Adrenal gland (tissue), 12 donors: ENCODE data around the gene MSH2. TPM values are rescaled to one million over a fixed set of nuclear protein-coding genes. Genes with fewer than 3 reads are reported as not detected.

Source experiments
- DNase-seq, 7 donors: peaks; one replicate each; pipeline ENCODE4 v3.0.0-alpha.2; 2019 to 2020
- H3K27ac ChIP-seq, 5 donors: fragments of 200-600 bp; sonication (generic) in 4 of 5; 1 replicate in 3 of 5; 2 replicates in 2 of 5; pipeline versions ENCODE4 v1.5.1 to v1.8.0; 2016 to 2020; ENCODE audit warnings: mild to moderate bottlenecking in 1 of 5
- H3K27me3 ChIP-seq: fragments of 200-600 bp; 2 replicates; pipeline ENCODE4 v1.8.0; 2021
- H3K36me3 ChIP-seq, 2 donors: fragments of 200-600 bp; replicated peaks in 1 of 2; 1 replicate in 1 of 2; 2 replicates in 1 of 2; pipeline versions ENCODE4 v1.5.1 to v1.8.0; 2018 to 2022
- H3K4me1 ChIP-seq, 2 donors: fragments of 200-600 bp; replicated peaks in 1 of 2; 1 replicate in 1 of 2; 2 replicates in 1 of 2; pipeline versions ENCODE4 v1.5.1 to v1.8.0; 2018 to 2021
- H3K4me3 ChIP-seq, 4 donors: fragments of 200-600 bp; sonication (generic) in 3 of 4; one replicate each; pipeline ENCODE4 v1.5.1; 2016 to 2018
- H3K9me3 ChIP-seq, 3 donors: fragments of 200-600 bp; sonication (generic) in 1 of 3; replicated peaks in 1 of 3; 1 replicate in 2 of 3; 2 replicates in 1 of 3; pipeline versions ENCODE4 v1.5.1 to v1.8.0; 2016 to 2021
- POLR2A ChIP-seq, 2 donors: fragments of 450-650 bp; IDR thresholded peaks; one replicate each; pipeline ENCODE4 v1.6.1; 2017; ENCODE audit warnings: antibody characterized with exemption in 2 of 2, mild to moderate bottlenecking in 2 of 2, moderate library complexity in 1 of 2
- WGBS, 4 donors: extraction: QIAGEN DNeasy Blood & Tissue Kit in 2 of 4; methylation state at CpG; one replicate each; pipeline versions ENCODE4 v1.1.5 to v1.1.7; 2013 to 2017; 5-methylcytosine and 5-hydroxymethylcytosine counted together
- intact Hi-C, 2 donors: fragments of 100-400 bp; cut with DNase I; formaldehyde crosslinking; loops; one replicate each; pipeline versions ENCODE4 v1.14.1 to v1.15.0; 2022 to 2023
- polyA plus RNA-seq, 3 donors: library from polyadenylated mRNA; stranded (reverse); fragments of 200-250 nt in 2 of 3; fragments of 350-450 nt in 1 of 3; fragmentation: Illumina TruSeq in 1 of 3; extraction: RNeasy Lipid Tissue Mini Kit (QIAGEN cat#74804) in 1 of 3; gene quantifications; one replicate each; pipeline ENCODE4 v1.2.3, GENCODE V29; 2013 to 2014
- total RNA-seq, 9 donors: library from RNA; depleted of rRNA in 4 of 9; stranded (reverse); fragments of >200 nt in 4 of 9; fragments of 120-200 nt in 1 of 9; fragmentation: NEBNext Ultra II Directional in 1 of 9; extraction: Animal tissue kit (Norgen Biotek cat#: 25700) in 1 of 9; gene quantifications; one replicate each; pipeline versions ENCODE4 v1.1.0 to v1.2.4, GENCODE V29; 2013 to 2023
- TF ChIP-seq, protein P1 (sequence below), 6 experiments: fragments of 450-650 bp in 4 of 6; fragments of 200-600 bp in 2 of 6; sonication (generic) in 1 of 6; IDR thresholded peaks; 1 replicate in 5 of 6; 2 replicates in 1 of 6; pipeline versions ENCODE4 v1.5.1 to v1.8.0; 2016 to 2021; ENCODE audit warnings: antibody characterized with exemption in 6 of 6, mild to moderate bottlenecking in 2 of 6, moderate library complexity in 1 of 6
- donor health status: healthy with polysubstance abuse.
- donor health status: Bipolar disorder and iron deficiency.
- donor health status: DM: yes; HTN: yes; CAD: no.
- donor health status: DM: no; HTN: no; CAD: no.
- donor health status: DM: no; HTN: no; CAD: no.
- donor health status: DM: yes; HTN: yes; CAD: no.

The MSH2 gene
- total and polyA plus RNA-seq, 12 donors = 3.9 to 44.8 (median 11.9) TPM

DNA sequence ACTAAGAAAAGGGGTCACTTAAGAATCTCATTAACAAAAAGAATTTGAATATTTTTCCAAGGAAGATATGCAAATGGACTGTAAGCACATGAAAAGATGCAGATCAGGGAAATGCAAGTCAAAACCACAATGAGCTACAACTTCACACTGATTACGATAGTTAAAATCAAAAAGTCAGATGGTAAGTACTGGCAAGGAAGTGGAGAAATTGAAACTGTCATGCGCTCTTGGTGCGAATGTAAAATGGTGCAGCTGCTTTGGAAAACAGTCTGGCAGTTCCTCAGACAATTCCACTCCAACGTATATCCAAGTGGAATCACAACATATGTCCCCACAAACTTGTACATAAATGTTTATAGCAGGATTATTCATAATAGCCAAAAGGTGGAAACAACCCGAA is 81.4 kb downstream of the MSH2 start:
- no peaks in the 10 kb centered on the region for H3K4me1 ChIP-seq
- H3K36me3 ChIP-seq = no peaks in the 10 kb centered on the region
- intact Hi-C loops = no loop called here
- 92 to 97% (median 96%) methylated on average over 5 of the region's 5 CpGs for WGBS, 4 donors
- H3K27me3 ChIP-seq = no peaks in the 10 kb centered on the region
- TF ChIP-seq, protein P1, sequence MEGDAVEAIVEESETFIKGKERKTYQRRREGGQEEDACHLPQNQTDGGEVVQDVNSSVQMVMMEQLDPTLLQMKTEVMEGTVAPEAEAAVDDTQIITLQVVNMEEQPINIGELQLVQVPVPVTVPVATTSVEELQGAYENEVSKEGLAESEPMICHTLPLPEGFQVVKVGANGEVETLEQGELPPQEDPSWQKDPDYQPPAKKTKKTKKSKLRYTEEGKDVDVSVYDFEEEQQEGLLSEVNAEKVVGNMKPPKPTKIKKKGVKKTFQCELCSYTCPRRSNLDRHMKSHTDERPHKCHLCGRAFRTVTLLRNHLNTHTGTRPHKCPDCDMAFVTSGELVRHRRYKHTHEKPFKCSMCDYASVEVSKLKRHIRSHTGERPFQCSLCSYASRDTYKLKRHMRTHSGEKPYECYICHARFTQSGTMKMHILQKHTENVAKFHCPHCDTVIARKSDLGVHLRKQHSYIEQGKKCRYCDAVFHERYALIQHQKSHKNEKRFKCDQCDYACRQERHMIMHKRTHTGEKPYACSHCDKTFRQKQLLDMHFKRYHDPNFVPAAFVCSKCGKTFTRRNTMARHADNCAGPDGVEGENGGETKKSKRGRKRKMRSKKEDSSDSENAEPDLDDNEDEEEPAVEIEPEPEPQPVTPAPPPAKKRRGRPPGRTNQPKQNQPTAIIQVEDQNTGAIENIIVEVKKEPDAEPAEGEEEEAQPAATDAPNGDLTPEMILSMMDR (IDR thresholded peaks at IDR 0.05) = no peak
- no peak for TF ChIP-seq POLR2A (IDR thresholded peaks at IDR 0.05)
- no peak for DNase-seq
- no peaks in the 10 kb centered on the region for H3K9me3 ChIP-seq
- H3K27ac ChIP-seq = no peak overlapping the region
- H3K4me3 ChIP-seq = no peak overlapping the region

DNA sequence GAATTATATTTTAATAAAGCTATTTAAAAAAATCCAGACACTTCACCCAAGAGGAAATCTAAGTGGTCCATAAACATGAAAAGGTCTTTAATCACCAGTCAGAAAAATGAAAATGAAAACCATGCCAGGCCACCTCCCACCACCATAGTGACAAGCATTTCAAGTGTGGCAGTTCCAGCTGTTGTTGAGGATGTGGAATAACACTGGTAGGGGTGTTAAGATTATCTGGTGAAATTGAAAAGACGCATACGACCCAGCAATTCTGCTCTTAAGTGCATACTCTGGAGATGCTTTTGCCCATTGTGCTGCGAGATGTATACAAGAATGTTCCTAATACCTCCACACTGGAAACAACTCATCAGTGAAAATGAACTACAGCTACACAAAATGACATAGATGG is 82.2 kb downstream of the MSH2 start:
- Histone ChIP-seq H3K4me3 (no peak overlapping the region), H3K27me3 (no peaks in the 10 kb centered on the region), H3K4me1 (no peaks in the 10 kb centered on the region), H3K9me3 (no peaks in the 10 kb centered on the region), H3K27ac (no peak overlapping the region), H3K36me3 (no peaks in the 10 kb centered on the region)
- no peak for DNase-seq
- TF ChIP-seq, protein P1 (IDR thresholded peaks at IDR 0.05) = no peak
- TF ChIP-seq POLR2A (IDR thresholded peaks at IDR 0.05) = no peak
- intact Hi-C loops = no loop called here
- WGBS, 4 donors = 91 to 100% (median 95%) methylated on average over 3 of the region's 3 CpGs

DNA sequence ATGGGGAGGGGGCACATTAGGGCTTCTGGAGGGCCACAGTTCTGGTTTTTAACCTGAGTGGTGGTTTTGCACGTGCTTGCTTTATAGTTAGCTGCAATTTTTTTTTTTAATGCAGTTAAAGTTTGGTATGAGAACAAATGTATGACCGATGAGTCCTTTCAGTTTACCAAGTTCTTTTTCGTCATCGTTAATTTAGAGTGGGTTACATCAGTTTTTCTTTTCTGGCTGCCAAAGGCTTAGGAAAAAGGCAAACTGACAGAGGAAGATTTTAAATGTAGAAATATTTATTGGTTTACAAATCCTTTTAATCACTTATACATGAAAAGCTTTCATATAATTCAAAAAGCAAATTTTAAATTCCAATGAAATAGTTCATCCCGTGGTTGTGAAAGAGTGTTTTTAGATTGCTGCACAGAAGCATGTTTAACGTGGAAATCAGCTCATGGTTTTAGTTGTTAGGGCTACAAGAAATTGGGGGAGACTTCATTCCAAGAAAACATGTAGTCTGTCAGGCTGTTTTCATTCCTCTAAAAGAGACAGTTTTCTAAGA is 82.9 kb downstream of the MSH2 start:
- no peaks in the 10 kb centered on the region for H3K27me3 ChIP-seq
- no peak overlapping the region for H3K27ac ChIP-seq
- TF ChIP-seq, protein P1 (IDR thresholded peaks at IDR 0.05) = no peak
- no peak for TF ChIP-seq POLR2A (IDR thresholded peaks at IDR 0.05)
- H3K36me3 ChIP-seq = no peaks in the 10 kb centered on the region
- no peak for DNase-seq
- intact Hi-C loops = no loop called here
- WGBS, 4 donors = 94 to 97% (median 96%) methylated on average over 6 of the region's 6 CpGs
- no peaks in the 10 kb centered on the region for H3K9me3 ChIP-seq
- H3K4me3 ChIP-seq = no peak overlapping the region
- H3K4me1 ChIP-seq = no peaks in the 10 kb centered on the region

DNA sequence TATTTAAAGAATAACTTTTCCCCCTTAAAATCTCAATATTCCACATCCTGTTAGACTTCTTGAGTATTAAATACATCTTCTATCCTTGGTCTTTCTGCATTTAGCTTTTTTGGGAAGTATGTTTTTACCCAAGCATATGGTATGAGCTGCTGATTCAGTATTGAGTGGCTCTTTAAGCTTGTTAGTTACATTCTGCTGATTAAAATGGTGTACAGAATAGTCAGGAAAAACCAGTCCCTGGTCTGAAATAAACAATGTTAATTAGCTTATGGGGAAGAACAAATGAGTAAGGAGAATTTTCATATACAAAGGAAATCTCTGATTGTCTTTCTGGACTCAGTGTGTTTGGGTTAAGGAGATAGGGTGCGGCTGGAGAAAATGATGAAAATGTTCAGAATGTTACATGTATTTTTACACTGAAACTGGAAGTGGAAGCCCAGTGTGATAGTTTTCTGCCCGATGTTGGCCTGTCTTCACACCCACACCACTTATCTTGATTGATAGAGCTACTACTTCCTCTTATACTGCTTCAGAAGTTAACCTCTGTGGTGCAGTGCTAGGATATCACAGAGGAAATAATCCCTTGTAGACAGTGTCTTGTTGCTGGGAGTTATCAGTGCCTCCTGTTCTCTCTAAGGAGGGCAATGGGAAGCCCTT is 84.0 kb downstream of the MSH2 start:
- Histone ChIP-seq H3K27ac (no peak overlapping the region), H3K36me3 (no peaks in the 10 kb centered on the region), H3K4me1 (no peaks in the 10 kb centered on the region), H3K9me3 (no peaks in the 10 kb centered on the region), H3K27me3 (no peaks in the 10 kb centered on the region), H3K4me3 (no peak overlapping the region)
- TF ChIP-seq, protein P1 (IDR thresholded peaks at IDR 0.05) = no peak
- TF ChIP-seq POLR2A (IDR thresholded peaks at IDR 0.05) = no peak
- no peak for DNase-seq
- WGBS, 4 donors = 39 to 49% (median 46%) methylated on average over 2 of the region's 2 CpGs
- intact Hi-C loops = no loop called here
